Mammary epithelial cell (primary cell): ENCODE measurements around the gene BTBD2.

Source experiments
- EZH2 ChIP-seq: IDR thresholded peaks from 2 replicates; pipeline ENCODE4 v1.6.1; 2012; ENCODE audit warnings: low read length, inconsistent platforms, borderline replicate concordance
- TF ChIP-seq, protein P1 (sequence below), 2 donors: IDR thresholded peaks in 1 of 2; conservative IDR thresholded peaks in 1 of 2; 2 replicates each; pipeline ENCODE4 v1.5.1; 2011 to 2012; ENCODE audit warnings: inconsistent platforms in 2 of 2, low read length in 2 of 2, mild to moderate bottlenecking in 2 of 2, control low read depth in 1 of 2, low read depth in 1 of 2; ENCODE audit not compliant: insufficient read depth in 1 of 2; ENCODE audit errors: extremely low read depth in 1 of 2

DNA sequence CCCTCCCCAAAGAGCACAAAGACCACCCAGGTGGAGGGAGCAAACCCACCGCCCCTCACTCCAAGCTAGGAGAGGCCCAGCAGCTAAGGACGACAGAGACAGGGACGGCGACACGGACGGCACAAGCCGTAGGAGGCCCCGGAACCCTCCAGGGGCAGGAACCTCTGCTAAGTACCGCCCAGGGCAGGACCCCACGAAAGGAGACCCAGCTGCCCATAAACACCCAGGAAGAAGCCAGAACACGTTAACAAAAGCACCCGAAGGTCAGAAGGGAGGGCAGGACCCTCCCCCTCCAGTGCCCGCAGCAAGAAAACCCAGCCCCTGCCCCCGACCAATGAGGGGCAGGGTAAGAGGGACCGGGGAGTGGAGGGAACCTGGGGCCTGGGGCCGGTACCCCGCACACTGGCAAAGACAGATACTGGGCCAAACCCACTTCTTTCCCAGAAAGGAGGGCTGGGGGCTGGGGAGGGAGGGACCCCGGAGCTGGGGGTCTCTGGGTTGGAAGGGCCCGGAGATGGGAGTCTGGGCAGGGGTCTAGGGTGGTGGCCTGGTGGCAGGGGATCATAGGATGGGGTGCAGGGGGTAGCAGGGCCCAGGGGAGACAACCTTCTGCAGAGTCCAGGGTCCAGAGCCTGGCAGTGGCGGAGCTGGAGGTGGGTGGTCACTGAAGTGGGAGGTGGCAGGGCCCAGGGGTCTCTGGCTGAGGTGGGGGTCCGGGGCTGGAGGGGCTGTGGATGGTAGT is 2.4 kb downstream of the BTBD2 start:
- TF ChIP-seq, protein P1, sequence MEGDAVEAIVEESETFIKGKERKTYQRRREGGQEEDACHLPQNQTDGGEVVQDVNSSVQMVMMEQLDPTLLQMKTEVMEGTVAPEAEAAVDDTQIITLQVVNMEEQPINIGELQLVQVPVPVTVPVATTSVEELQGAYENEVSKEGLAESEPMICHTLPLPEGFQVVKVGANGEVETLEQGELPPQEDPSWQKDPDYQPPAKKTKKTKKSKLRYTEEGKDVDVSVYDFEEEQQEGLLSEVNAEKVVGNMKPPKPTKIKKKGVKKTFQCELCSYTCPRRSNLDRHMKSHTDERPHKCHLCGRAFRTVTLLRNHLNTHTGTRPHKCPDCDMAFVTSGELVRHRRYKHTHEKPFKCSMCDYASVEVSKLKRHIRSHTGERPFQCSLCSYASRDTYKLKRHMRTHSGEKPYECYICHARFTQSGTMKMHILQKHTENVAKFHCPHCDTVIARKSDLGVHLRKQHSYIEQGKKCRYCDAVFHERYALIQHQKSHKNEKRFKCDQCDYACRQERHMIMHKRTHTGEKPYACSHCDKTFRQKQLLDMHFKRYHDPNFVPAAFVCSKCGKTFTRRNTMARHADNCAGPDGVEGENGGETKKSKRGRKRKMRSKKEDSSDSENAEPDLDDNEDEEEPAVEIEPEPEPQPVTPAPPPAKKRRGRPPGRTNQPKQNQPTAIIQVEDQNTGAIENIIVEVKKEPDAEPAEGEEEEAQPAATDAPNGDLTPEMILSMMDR (conservative IDR thresholded peaks at IDR 0.05 in 1 of 2, IDR thresholded peaks at IDR 0.05 in 1 of 2; ENCODE audit: extremely low read depth in 1 of 2, insufficient read depth in 1 of 2, low read depth in 1 of 2, low read length in 2 of 2): no peak
- TF ChIP-seq EZH2: no peak
